K562 (cell line): ENCODE measurements around the gene CXCL12. TPM values are rescaled to one million over a fixed set of nuclear protein-coding genes. Genes with fewer than 3 reads are reported as not detected.

Experiments
- ATAC-seq: fragments of 200-7000 bp; cut with Tn5 transposase; 3 replicates; pipeline ENCODE4 v1.9.1; 2020; ENCODE audit warnings: moderate library complexity
- BruUV-seq: library from RNA; stranded (reverse); fragments of 400-500 nt; replicated peaks from 2 replicates; lab custom pipeline; 2021; lab: Mats Ljungman, UMichigan
- CTCF ChIA-PET: fragments of 300-600 bp; formaldehyde crosslinking; extraction: SDS; loops from one replicate; lab custom pipeline; 2021; ENCODE audit warnings: low intra/inter-chr PET ratio; lab: Yijun Ruan, JAX
- POLR2A ChIA-PET: fragments of 300-600, 350-650 bp; sonication (Branson Sonifier 250); formaldehyde crosslinking; extraction: SDS; loops from one replicate; lab custom pipeline; 2021; ENCODE audit warnings: antibody characterized with exemption, inconsistent platforms; lab: Yijun Ruan, JAX
- DNase-seq, 4 experiments: peaks; one replicate each; pipeline versions ENCODE4 v3.0.0 to v3.0.0-alpha.2; 2011 to 2018; ENCODE audit warnings: low spot score in 3 of 4, mixed read lengths in 3 of 4; ENCODE audit errors: extremely low read depth in 1 of 4
- FAIRE-seq: peaks from 2 replicates; lab custom pipeline; 2011; peaks lifted over from hg19 to GRCh38; lab: Jason Lieb, UNC
- H2AFZ ChIP-seq: 2 replicates; pipeline ENCODE4 v1.6.0; 2011; ENCODE audit warnings: low read depth, low read length, control low read depth, inconsistent platforms
- H3K27ac ChIP-seq: fragments of 200-600 bp; 3 replicates; pipeline ENCODE4 v1.8.0; 2011; ENCODE audit warnings: low read depth, mild to moderate bottlenecking, control low read depth, inconsistent platforms, low read length, moderate library complexity, mixed read lengths; ENCODE audit errors: extremely low read depth
- H3K27me3 ChIP-seq, 2 experiments: fragments of 300-600 bp in 1 of 2; 2 replicates in 1 of 2; 3 replicates in 1 of 2; pipeline versions ENCODE4 v1.6.0 to v1.8.0; 2011; ENCODE audit warnings: inconsistent platforms in 2 of 2, low read length in 2 of 2, mild to moderate bottlenecking in 1 of 2, mixed read lengths in 1 of 2, moderate library complexity in 1 of 2; ENCODE audit not compliant: control insufficient read depth in 2 of 2, insufficient read depth in 2 of 2
- H3K36me3 ChIP-seq: fragments of 300-600 bp; 3 replicates; pipeline ENCODE4 v1.8.0; 2011; ENCODE audit warnings: mild to moderate bottlenecking, low read length, inconsistent platforms; ENCODE audit not compliant: control insufficient read depth, insufficient read depth
- H3K4me1 ChIP-seq, 2 experiments: fragments of 200-600 bp in 1 of 2; replicated peaks in 1 of 2; 2 replicates in 1 of 2; 3 replicates in 1 of 2; pipeline versions ENCODE4 v1.5.1 to v1.8.0; 2011; ENCODE audit warnings: inconsistent platforms in 2 of 2, low read length in 2 of 2, mild to moderate bottlenecking in 1 of 2, mixed read lengths in 1 of 2, moderate library complexity in 1 of 2; ENCODE audit not compliant: control insufficient read depth in 2 of 2, insufficient read depth in 2 of 2
- H3K4me2 ChIP-seq: 2 replicates; pipeline ENCODE4 v1.6.1; 2011; ENCODE audit warnings: low read length, control low read depth, inconsistent platforms, mixed read lengths; ENCODE audit not compliant: insufficient read depth
- H3K4me3 ChIP-seq: fragments of 200-600 bp; sonication (generic), shearing (Covaris generic); 2 replicates; pipeline ENCODE4 v1.5.1; 2016; ENCODE audit warnings: control low read depth, inconsistent platforms
- H3K79me2 ChIP-seq: fragments of 200-600 bp; 3 replicates; pipeline ENCODE4 v1.8.0; 2011; ENCODE audit warnings: low read length, inconsistent platforms; ENCODE audit not compliant: control insufficient read depth, insufficient read depth
- H3K9ac ChIP-seq, 2 experiments: 2 replicates each; pipeline versions ENCODE4 v1.6.0 to v1.6.1; 2011; ENCODE audit warnings: low read depth in 2 of 2, low read length in 2 of 2, control low read depth in 1 of 2, inconsistent platforms in 1 of 2, mild to moderate bottlenecking in 1 of 2, mixed read lengths in 1 of 2; ENCODE audit not compliant: insufficient read depth in 1 of 2
- H3K9me1 ChIP-seq: one replicate; pipeline ENCODE4 v1.6.0; 2011; ENCODE audit warnings: inconsistent platforms, mild to moderate bottlenecking, low read length, moderate library complexity; ENCODE audit not compliant: control insufficient read depth, insufficient read depth
- H3K9me3 ChIP-seq: replicated peaks from 2 replicates; pipeline ENCODE4 v1.5.1; 2011; ENCODE audit warnings: low read depth, low read length, inconsistent platforms; ENCODE audit not compliant: control insufficient read depth, insufficient read depth
- H4K20me1 ChIP-seq: replicated peaks from 2 replicates; pipeline ENCODE4 v1.6.1; 2011; ENCODE audit warnings: low read length, inconsistent platforms, mixed read lengths; ENCODE audit not compliant: control insufficient read depth, insufficient read depth
- ARHGAP35 ChIP-seq: fragments of 450-650 bp; IDR thresholded peaks from 2 replicates; pipeline ENCODE4 v1.6.1; 2018; ENCODE audit not compliant: partially characterized antibody
- ATF4 ChIP-seq: fragments of 450-650 bp; formaldehyde crosslinking; IDR thresholded peaks from 2 replicates; pipeline ENCODE4 v1.4.0; 2022; ENCODE audit warnings: mild to moderate bottlenecking, moderate library complexity
- ATF6 ChIP-seq: sonication (generic); formaldehyde crosslinking; IDR thresholded peaks from 2 replicates; pipeline ENCODE4 v1.4.0; 2020; ENCODE audit warnings: mild to moderate bottlenecking, missing genetic modification reagents
- DLX4 ChIP-seq: fragments of 250-450 bp; sonication (Bioruptor Pico); IDR thresholded peaks from 2 replicates; pipeline ENCODE4 v1.6.1; 2021; ENCODE audit warnings: mild to moderate bottlenecking
- EP300 ChIP-seq: IDR thresholded peaks from 2 replicates; pipeline ENCODE4 v1.6.1; 2012; ENCODE audit warnings: low read length, improper control_type of control experiment
- ETS1 ChIP-seq: conservative IDR thresholded peaks from 2 replicates; pipeline ENCODE4 v1.6.1; 2011; ENCODE audit warnings: low read depth, mild to moderate bottlenecking, low read length; ENCODE audit not compliant: control insufficient read depth
- HSF4 ChIP-seq: fragments of 250-450 bp; sonication (Bioruptor Pico); IDR thresholded peaks from 2 replicates; pipeline ENCODE4 v2.1.2; 2022; ENCODE audit warnings: mild to moderate bottlenecking, moderate library complexity, borderline replicate concordance
- JUNB ChIP-seq: fragments of 450-650 bp; formaldehyde crosslinking; conservative IDR thresholded peaks from 2 replicates; pipeline ENCODE4 v1.4.0; 2020; ENCODE audit warnings: mild to moderate bottlenecking
- JUND ChIP-seq, 2 experiments: IDR thresholded peaks; 2 replicates in 1 of 2; 3 replicates in 1 of 2; pipeline ENCODE4 v1.6.1; 2011; ENCODE audit warnings: borderline replicate concordance in 2 of 2, low read depth in 2 of 2, low read length in 2 of 2, improper control_type of control experiment in 1 of 2, missing biosample characterization in 1 of 2, missing genetic modification characterization in 1 of 2, missing genetic modification reagents in 1 of 2
- KDM1A ChIP-seq, 2 experiments: fragments of 450-650 bp; IDR thresholded peaks; 2 replicates each; pipeline ENCODE4 v1.6.1; 2016; ENCODE audit warnings: mild to moderate bottlenecking in 2 of 2
- PREB ChIP-seq: sonication (generic); formaldehyde crosslinking; IDR thresholded peaks from 2 replicates; pipeline ENCODE4 v1.8.1; 2023; ENCODE audit warnings: mild to moderate bottlenecking, missing genetic modification reagents
- SP1 ChIP-seq: sonication (generic); formaldehyde crosslinking; IDR thresholded peaks from 2 replicates; pipeline ENCODE4 v1.8.1; 2022; ENCODE audit warnings: mild to moderate bottlenecking, missing genetic modification reagents
- USF2 ChIP-seq: sonication (generic); formaldehyde crosslinking; IDR thresholded peaks from 2 replicates; pipeline ENCODE4 v1.5.0; 2020; ENCODE audit warnings: missing genetic modification reagents
- ZNF274 ChIP-seq: IDR thresholded peaks from 2 replicates; pipeline ENCODE4 v1.6.1; 2011; ENCODE audit warnings: low read depth, mild to moderate bottlenecking, low read length, moderate library complexity, borderline replicate concordance
- WGBS: fragments of 100-300 bp; shearing (Covaris generic); methylation state at CpG from one replicate; pipeline ENCODE4 v1.1.6; 2016; ENCODE audit warnings: low coverage, mixed read lengths; ENCODE audit not compliant: insufficient coverage; ENCODE audit errors: missing lambda C conversion rate; 5-methylcytosine and 5-hydroxymethylcytosine counted together
- in situ Hi-C: fragments of 300-500 bp; cut with MboI; formaldehyde crosslinking; loops from 4 replicates; pipeline ENCODE4 v1.15.0; 2018; ENCODE audit warnings: inconsistent platforms, mixed read lengths
- intact Hi-C: fragments of 100-400 bp; cut with micrococcal nuclease; formaldehyde crosslinking; loops from 2 replicates; pipeline ENCODE4 v1.14.2; 2022
- polyA plus RNA-seq, 8 experiments: library from polyadenylated mRNA; depleted of rRNA in 4 of 8; stranded (reverse) in 5 of 8; unstranded in 3 of 8; fragments of >200 nt; fragmentation: Nextera tagmentation in 2 of 8; fragmentation: Illumina TruSeq in 1 of 8; extraction: Ambion mirVana in 2 of 8; extraction: Trizol in 1 of 8; gene quantifications; 2 replicates each; pipeline versions ENCODE4 v1.2.1 to v1.2.3, GENCODE V29; 2011 to 2014; ENCODE audit warnings: inconsistent platforms in 1 of 8, missing spikeins in 1 of 8
- total RNA-seq, 7 experiments: library from RNA; depleted of rRNA in 6 of 7; stranded (reverse); fragments of >200 nt in 6 of 7; fragmentation: Illumina TruSeq in 2 of 7; extraction: Trizol in 2 of 7; gene quantifications; 2 replicates each; pipeline versions ENCODE4 v1.2.1 to v1.2.3, GENCODE V29; 2011 to 2021; ENCODE audit warnings: low replicate concordance in 1 of 7

Gene CXCL12
- total and polyA plus RNA-seq, 9 of the 15 experiments (the other 6 are each of a cell fraction or from before 2014, with no cell fraction given): 0.18 TPM; not detected in 8

GRCh38 chr10:44335330-44336021 is 49.4 kb downstream of the CXCL12 start:
- Histone ChIP-seq H3K36me3 (no peaks in the 10 kb centered on the region), H3K79me2 (no peaks in the 10 kb centered on the region), H3K27me3 (peaks cover 3 to 24% of the 10 kb centered on the region in 2 experiments; a peak in 2 of 5 replicates), H3K4me2 (no peak overlapping the region), H3K4me3 (no peak overlapping the region), H3K27ac (no peak overlapping the region), H3K9ac (no peak overlapping the region), H3K9me3 (no peaks in the 10 kb centered on the region), H4K20me1 (no peaks in the 10 kb centered on the region), H3K9me1 (no peaks in the 10 kb centered on the region), H2AFZ (no peak overlapping the region), H3K4me1 (no peaks in the 10 kb centered on the region)
- CTCF ChIA-PET: no interaction called here
- no TSS peak for BruUV-seq
- FAIRE-seq (no peak), ATAC-seq (no peak), DNase-seq (no peak)
- intact Hi-C loops (no loop called here), in situ Hi-C loops (no loop called here)
- POLR2A ChIA-PET: interaction anchor here (0.5 to 1.1 kb wide), 3 partner anchors 19 to 426 kb away, joined by 3 read pairs; no protein-coding TSS in a partner anchor
- TF ChIP-seq JUND (IDR thresholded peaks at IDR 0.05; ENCODE audit: borderline replicate concordance, low read depth, low read length) (no peak), JUND (tag; IDR thresholded peaks at IDR 0.05; ENCODE audit: borderline replicate concordance, low read depth, low read length) (no peak), PREB (CRISPR knock-in tag) (no peak), ZNF274 (no peak), ATF4 (CRISPR knock-in tag) (no peak), ARHGAP35 (no peak), KDM1A (IDR thresholded peaks at IDR 0.05) (no peak), JUNB (CRISPR knock-in tag) (no peak), EP300 (no peak), ETS1 (no peak), DLX4 (CRISPR knock-in tag) (no peak), ATF6 (no peak), SP1 (CRISPR knock-in tag) (no peak), USF2 (CRISPR knock-in tag) (no peak), HSF4 (CRISPR knock-in tag) (no peak)
- WGBS: under 1% methylated on average over 9 of the region's 9 CpGs
